Karpas-422 (cell line): ENCODE data around the gene TBCK. TPM values are rescaled to one million over a fixed set of nuclear protein-coding genes. Genes with fewer than 3 reads are reported as not detected.

ENCODE experiments used
- DNase-seq: peaks from one replicate; pipeline ENCODE4 v3.0.0-alpha.2; 2015
- H2AFZ ChIP-seq: fragments of 200-600 bp; sonication (generic); 2 replicates; pipeline ENCODE4 v1.6.1; 2014; ENCODE audit warnings: antibody characterized with exemption, low read length, mixed read lengths
- H3K27ac ChIP-seq: fragments of 200-600 bp; sonication (generic); 2 replicates; pipeline ENCODE4 v1.5.1; 2014; ENCODE audit warnings: mild to moderate bottlenecking, low read length, moderate library complexity
- H3K27me3 ChIP-seq: fragments of 200-600 bp; sonication (generic); 2 replicates; pipeline ENCODE4 v1.6.1; 2014; ENCODE audit warnings: low read length, mixed read lengths
- H3K36me3 ChIP-seq: fragments of 200-600 bp; sonication (generic); 2 replicates; pipeline ENCODE4 v1.6.1; 2014; ENCODE audit warnings: low read length, mixed read lengths; ENCODE audit not compliant: insufficient read depth
- H3K4me1 ChIP-seq: fragments of 200-600 bp; sonication (generic); 2 replicates; pipeline ENCODE4 v1.6.1; 2014; ENCODE audit warnings: mild to moderate bottlenecking, low read length, mixed read lengths
- H3K4me2 ChIP-seq: fragments of 200-600 bp; sonication (generic); 2 replicates; pipeline ENCODE4 v1.6.1; 2014; ENCODE audit warnings: low read length, low read depth, mild to moderate bottlenecking; ENCODE audit not compliant: poor library complexity, severe bottlenecking
- H3K4me3 ChIP-seq: fragments of 200-600 bp; sonication (generic); 2 replicates; pipeline ENCODE4 v1.5.1; 2014; ENCODE audit warnings: mild to moderate bottlenecking, antibody characterized with exemption, low read length, mixed read lengths
- H3K79me2 ChIP-seq: fragments of 200-600 bp; sonication (generic); 2 replicates; pipeline ENCODE4 v1.6.1; 2014; ENCODE audit warnings: mild to moderate bottlenecking, low read length, mixed read lengths
- H3K9ac ChIP-seq: fragments of 200-600 bp; sonication (generic); 2 replicates; pipeline ENCODE4 v1.6.0; 2014; ENCODE audit warnings: low read length
- H3K9me2 ChIP-seq: fragments of 200-600 bp; sonication (generic), shearing (Covaris generic); replicated peaks from 2 replicates; pipeline ENCODE4 v1.6.0; 2014; ENCODE audit warnings: mild to moderate bottlenecking, low read length, moderate library complexity; ENCODE audit not compliant: insufficient read depth
- H3K9me3 ChIP-seq: fragments of 300-700, 200-600 bp; sonication (generic); 2 replicates; pipeline ENCODE4 v1.6.1; 2014; ENCODE audit warnings: low read length, mixed read lengths
- H4K20me1 ChIP-seq: fragments of 200-600 bp; sonication (generic); 2 replicates; pipeline ENCODE4 v1.6.1; 2014; ENCODE audit warnings: mild to moderate bottlenecking, antibody characterized with exemption, low read length, low read depth; ENCODE audit not compliant: insufficient read depth
- total RNA-seq: library from RNA; depleted of rRNA; stranded (reverse); fragments of >200 nt; shearing (Covaris generic); gene quantifications from 2 replicates; pipeline ENCODE4 v1.2.3, GENCODE V29; 2014; ENCODE audit warnings: low replicate concordance; rRNA removed

Gene TBCK
- 46.8 and 86.1 TPM in 2 replicates for total RNA-seq

GRCh38 chr4:106315968-106316772, at the start of gene TBCK, which contains the start of gene AIMP1:
Gene TBCK (minus strand): TSS chr4:106316209. CDS start chr4:106308960, 7,249 bp downstream.
Gene AIMP1 (plus strand): TSS chr4:106316550. CDS start chr4:106325010, 8,460 bp downstream.
- H2AFZ ChIP-seq: peak within 1 kb of the TSS; percentile 44
- H3K4me3 ChIP-seq: peak within 1 kb of the TSS; percentile 95
- peaks cover 97% of the 10 kb centered on the region for H3K79me2 ChIP-seq
- no peaks in the 10 kb centered on the region for H3K9me3 ChIP-seq
- peaks cover 27% of the 10 kb centered on the region for H3K36me3 ChIP-seq
- peaks cover 52% of the 10 kb centered on the region for H3K4me1 ChIP-seq
- H3K4me2 ChIP-seq: peak within 1 kb of the TSS; percentile 90
- peak within 1 kb of the TSS; percentile 77 for H3K27ac ChIP-seq
- peak within 1 kb of the TSS; percentile 91 for H3K9ac ChIP-seq
- no peaks in the 10 kb centered on the region for H3K9me2 ChIP-seq
- no peaks in the 10 kb centered on the region; the same call in 1 of the 2 replicates for H4K20me1 ChIP-seq
- H3K27me3 ChIP-seq: no peaks in the 10 kb centered on the region
- peak; percentile 96 for DNase-seq

- Histone ChIP-seq H3K9me3 (no peaks in the 10 kb centered on the region), H4K20me1 (no peaks in the 10 kb centered on the region), H3K27ac (no peak overlapping the region), H3K9ac (no peak overlapping the region), H3K79me2 (no peaks in the 10 kb centered on the region), H3K36me3 (no peaks in the 10 kb centered on the region), H2AFZ (no peak overlapping the region), H3K4me3 (no peak overlapping the region), H3K4me2 (no peak overlapping the region), H3K27me3 (no peaks in the 10 kb centered on the region), H3K4me1 (peaks cover 3% of the 10 kb centered on the region; the same call in 1 of the 2 replicates), H3K9me2 (no peaks in the 10 kb centered on the region)
- DNase-seq: no peak
Measured at GRCh38 chr4:106365613-106366012, 49.6 kb upstream of the TBCK start.

GRCh38 chr4:106364282-106364681, 48.3 kb upstream of the TBCK start:
- Histone ChIP-seq H3K4me2 (no peak overlapping the region), H3K27me3 (no peaks in the 10 kb centered on the region), H3K9me2 (no peaks in the 10 kb centered on the region), H4K20me1 (no peaks in the 10 kb centered on the region), H3K27ac (no peak overlapping the region), H3K36me3 (no peaks in the 10 kb centered on the region), H3K9ac (no peak overlapping the region), H3K79me2 (no peaks in the 10 kb centered on the region), H2AFZ (no peak overlapping the region), H3K9me3 (no peaks in the 10 kb centered on the region), H3K4me1 (peaks cover 2% of the 10 kb centered on the region; the same call in 1 of the 2 replicates), H3K4me3 (no peak overlapping the region)
- DNase-seq: no peak

- no peaks in the 10 kb centered on the region for H3K9me2 ChIP-seq
- H2AFZ ChIP-seq: no peak overlapping the region
- H3K4me2 ChIP-seq: no peak overlapping the region
- no peaks in the 10 kb centered on the region for H3K4me1 ChIP-seq
- no peaks in the 10 kb centered on the region for H3K36me3 ChIP-seq
- H3K27ac ChIP-seq: no peak overlapping the region
- no peaks in the 10 kb centered on the region for H3K79me2 ChIP-seq
- H4K20me1 ChIP-seq: no peaks in the 10 kb centered on the region
- H3K9ac ChIP-seq: no peak overlapping the region
- H3K4me3 ChIP-seq: no peak overlapping the region
- DNase-seq: no peak
- no peaks in the 10 kb centered on the region for H3K9me3 ChIP-seq
- H3K27me3 ChIP-seq: no peaks in the 10 kb centered on the region
Measured at GRCh38 chr4:106362086-106362825, 46.2 kb upstream of the TBCK start.

GRCh38 chr4:106358899-106359298, 42.9 kb upstream of the TBCK start:
- Histone ChIP-seq H3K27ac (no peak overlapping the region), H3K27me3 (no peaks in the 10 kb centered on the region), H3K4me2 (no peak overlapping the region), H3K79me2 (no peaks in the 10 kb centered on the region), H4K20me1 (no peaks in the 10 kb centered on the region), H3K4me3 (no peak overlapping the region), H3K9me2 (no peaks in the 10 kb centered on the region), H3K4me1 (no peaks in the 10 kb centered on the region), H3K9me3 (no peaks in the 10 kb centered on the region), H3K9ac (no peak overlapping the region), H3K36me3 (no peaks in the 10 kb centered on the region), H2AFZ (no peak overlapping the region)
- no peak for DNase-seq

GRCh38 chr4:106355193-106355592, 39.2 kb upstream of the TBCK start:
- H3K9me3 ChIP-seq: no peaks in the 10 kb centered on the region
- no peaks in the 10 kb centered on the region for H3K4me1 ChIP-seq
- H3K79me2 ChIP-seq: no peaks in the 10 kb centered on the region
- H3K36me3 ChIP-seq: peaks cover under 1% of the 10 kb centered on the region; the same call in 1 of the 2 replicates
- no peak overlapping the region for H3K4me3 ChIP-seq
- H3K27me3 ChIP-seq: no peaks in the 10 kb centered on the region
- no peak for DNase-seq
- H4K20me1 ChIP-seq: no peaks in the 10 kb centered on the region
- H3K9me2 ChIP-seq: no peaks in the 10 kb centered on the region
- H3K9ac ChIP-seq: no peak overlapping the region
- no peak overlapping the region for H2AFZ ChIP-seq
- no peak overlapping the region for H3K27ac ChIP-seq
- H3K4me2 ChIP-seq: no peak overlapping the region

- peaks cover 8% of the 10 kb centered on the region; the same call in 1 of the 2 replicates for H3K36me3 ChIP-seq
- no peaks in the 10 kb centered on the region for H3K9me2 ChIP-seq
- no peaks in the 10 kb centered on the region for H3K27me3 ChIP-seq
- no peak overlapping the region for H3K9ac ChIP-seq
- H3K9me3 ChIP-seq: no peaks in the 10 kb centered on the region
- no peak for DNase-seq
- no peak overlapping the region for H3K4me2 ChIP-seq
- H2AFZ ChIP-seq: no peak overlapping the region
- no peak overlapping the region for H3K27ac ChIP-seq
- H3K79me2 ChIP-seq: no peaks in the 10 kb centered on the region
- 0 out of 2 replicates have a peak, but pooled peaks cover under 1% of the 10 kb centered on the region for H4K20me1 ChIP-seq
- no peaks in the 10 kb centered on the region for H3K4me1 ChIP-seq
- H3K4me3 ChIP-seq: no peak overlapping the region
Measured at GRCh38 chr4:106353786-106354185, 37.8 kb upstream of the TBCK start.

GRCh38 chr4:106351016-106351415, 35.0 kb upstream of the TBCK start:
- DNase-seq: no peak
- no peak overlapping the region for H3K4me2 ChIP-seq
- H3K27ac ChIP-seq: no peak overlapping the region
- H3K9ac ChIP-seq: no peak overlapping the region
- H3K4me3 ChIP-seq: no peak overlapping the region
- H3K27me3 ChIP-seq: no peaks in the 10 kb centered on the region
- peaks cover 32% of the 10 kb centered on the region; the same call in 1 of the 2 replicates for H3K36me3 ChIP-seq
- 0 out of 2 replicates have a peak, but pooled peaks cover 4% of the 10 kb centered on the region for H4K20me1 ChIP-seq
- H3K79me2 ChIP-seq: no peaks in the 10 kb centered on the region
- no peaks in the 10 kb centered on the region for H3K9me3 ChIP-seq
- no peak overlapping the region for H2AFZ ChIP-seq
- no peaks in the 10 kb centered on the region for H3K4me1 ChIP-seq
- H3K9me2 ChIP-seq: no peaks in the 10 kb centered on the region
